Ishikawa (cell line): Measurements from ENCODE around the gene CSTPP1.

Experiments used
- CEBPB ChIP-seq: IDR thresholded peaks from 2 replicates; pipeline ENCODE4 v1.6.1; 2012
- CREB1 ChIP-seq: IDR thresholded peaks from 2 replicates; pipeline ENCODE4 v1.6.1; 2012; ENCODE audit warnings: low read depth
- TAF1 ChIP-seq: IDR thresholded peaks from 2 replicates; pipeline ENCODE4 v1.6.1; 2012; ENCODE audit warnings: low read depth, mild to moderate bottlenecking
- YY1 ChIP-seq: IDR thresholded peaks from 2 replicates; pipeline ENCODE4 v1.6.1; 2012; ENCODE audit warnings: low read depth
- TF ChIP-seq, protein P1 (sequence below): IDR thresholded peaks from 2 replicates; pipeline ENCODE4 v1.6.1; 2012

- TF ChIP-seq CREB1 (no peak), CEBPB (no peak), YY1 (no peak), TAF1 (no peak)
- TF ChIP-seq, protein P1, sequence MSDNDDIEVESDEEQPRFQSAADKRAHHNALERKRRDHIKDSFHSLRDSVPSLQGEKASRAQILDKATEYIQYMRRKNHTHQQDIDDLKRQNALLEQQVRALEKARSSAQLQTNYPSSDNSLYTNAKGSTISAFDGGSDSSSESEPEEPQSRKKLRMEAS, result no peak
Observed at GRCh38 chr11:47014097-47014496, 77.5 kb downstream of the CSTPP1 start.
